HG03196 (cell line): Measurements from ENCODE around the gene CTSH.

Experiments used
- ATAC-seq: cut with Tn5 transposase; IDR thresholded peaks from one replicate; pipeline ENCODE4 v1.9.1; 2021; ENCODE audit not compliant: unreplicated experiment

The CTSH gene

GRCh38 chr15:78978601-78979179 lies 33.8 kb upstream of the CTSH start:
- ATAC-seq = no peak

- peak; percentile 24 for ATAC-seq
Observed at GRCh38 chr15:78977591-78978347, 32.9 kb upstream of the CTSH start.

GRCh38 chr15:78977091-78977571 lies 32.3 kb upstream of the CTSH start:
- peak; percentile 66 for ATAC-seq

GRCh38 chr15:78976691-78977090 lies 31.8 kb upstream of the CTSH start:
- peak; percentile 6 for ATAC-seq

GRCh38 chr15:78974272-78974918 lies 29.5 kb upstream of the CTSH start:
- ATAC-seq = no peak

- ATAC-seq = no peak
Observed at GRCh38 chr15:78969687-78970349, 25.0 kb upstream of the CTSH start.

- ATAC-seq = no peak
Observed at GRCh38 chr15:78968539-78969271, 23.9 kb upstream of the CTSH start.

- ATAC-seq = no peak
Observed at GRCh38 chr15:78968114-78968513, 23.3 kb upstream of the CTSH start.

- ATAC-seq = no peak
Observed at GRCh38 chr15:78960308-78960707, 15.5 kb upstream of the CTSH start.

- ATAC-seq = no peak
Observed at GRCh38 chr15:78959360-78959759, 14.5 kb upstream of the CTSH start.

- ATAC-seq = no peak
Observed at GRCh38 chr15:78957416-78958093, 12.7 kb upstream of the CTSH start.

- ATAC-seq = no peak
Observed at GRCh38 chr15:78956937-78957336, 12.1 kb upstream of the CTSH start.

- ATAC-seq = no peak
Observed at GRCh38 chr15:78955355-78955754, 10.5 kb upstream of the CTSH start.

GRCh38 chr15:78951841-78952238 lies 7.0 kb upstream of the CTSH start:
- ATAC-seq = no peak

- ATAC-seq = no peak
Observed at GRCh38 chr15:78950902-78951840, 6.3 kb upstream of the CTSH start.

- no peak for ATAC-seq
Observed at GRCh38 chr15:78950343-78950742, 5.5 kb upstream of the CTSH start.

GRCh38 chr15:78949461-78949860 lies 4.6 kb upstream of the CTSH start:
- no peak for ATAC-seq

- no peak for ATAC-seq
Observed at GRCh38 chr15:78947506-78947905, 2.7 kb upstream of the CTSH start.

- ATAC-seq = no peak
Observed at GRCh38 chr15:78946493-78946892, 1.6 kb upstream of the CTSH start.
